GM19468 (cell line): ENCODE measurements around the gene DNM2.
A peak's percentile ranks its signal among the peaks of the same experiment; 100 is the strongest.
"Not testable (repeated sequence)": the region's sequence is repeated elsewhere in the genome, so short reads cannot be mapped to it uniquely, and the experiment has no call there.

Experiments
- ATAC-seq: cut with Tn5 transposase; IDR thresholded peaks from one replicate; pipeline ENCODE4 v1.9.1; 2021; ENCODE audit warnings: mild to moderate bottlenecking, moderate library complexity, moderate number of reproducible peaks; ENCODE audit not compliant: unreplicated experiment; ENCODE audit errors: extremely low read depth

DNM2 gene

DNA sequence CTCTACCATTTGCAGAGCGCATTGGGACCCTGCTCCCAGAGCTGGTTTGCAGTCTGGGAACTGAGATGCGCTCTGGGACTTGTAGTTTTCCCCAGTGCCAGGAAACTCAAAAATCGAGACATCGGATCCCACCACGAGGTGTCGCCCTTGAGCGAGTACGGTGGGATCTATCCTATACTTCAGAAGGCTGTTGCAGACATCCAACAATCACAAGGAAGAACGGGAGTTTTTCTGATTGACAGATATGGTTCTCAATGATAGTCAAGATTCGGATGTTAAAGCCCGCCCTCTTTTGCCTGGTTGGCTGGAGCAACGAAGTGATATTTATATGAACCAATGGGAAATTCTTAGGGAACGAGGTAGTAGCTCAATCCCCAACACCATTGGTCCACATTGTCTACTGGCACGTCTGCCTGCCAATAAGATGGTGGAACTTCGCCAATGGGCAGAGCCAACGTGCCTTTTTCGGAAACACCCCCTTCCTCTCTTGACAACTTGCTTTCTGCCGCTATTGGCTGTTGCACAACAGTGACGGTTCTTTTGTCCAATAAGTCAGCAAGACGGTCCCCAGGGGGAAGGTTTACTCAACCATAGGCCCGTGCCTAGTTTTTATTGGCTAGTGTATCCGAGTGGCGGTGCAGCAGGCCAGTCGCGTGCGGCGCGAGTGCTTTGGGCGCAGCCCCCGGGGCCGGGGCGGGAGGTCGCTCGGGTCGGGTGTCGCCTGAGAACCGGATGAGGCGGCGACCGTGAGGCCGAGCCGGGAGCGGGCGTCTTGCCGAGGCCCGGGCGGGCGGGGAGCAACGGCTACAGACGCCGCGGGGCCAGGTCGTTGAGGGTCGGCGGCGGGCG lies at the start of gene DNM2:
TSS of gene DNM2 (plus strand) at position 724 of the 849 bp plus-strand sequence. CDS start 164 bp downstream, outside the sequence.
- peak; percentile 79 for ATAC-seq

DNA sequence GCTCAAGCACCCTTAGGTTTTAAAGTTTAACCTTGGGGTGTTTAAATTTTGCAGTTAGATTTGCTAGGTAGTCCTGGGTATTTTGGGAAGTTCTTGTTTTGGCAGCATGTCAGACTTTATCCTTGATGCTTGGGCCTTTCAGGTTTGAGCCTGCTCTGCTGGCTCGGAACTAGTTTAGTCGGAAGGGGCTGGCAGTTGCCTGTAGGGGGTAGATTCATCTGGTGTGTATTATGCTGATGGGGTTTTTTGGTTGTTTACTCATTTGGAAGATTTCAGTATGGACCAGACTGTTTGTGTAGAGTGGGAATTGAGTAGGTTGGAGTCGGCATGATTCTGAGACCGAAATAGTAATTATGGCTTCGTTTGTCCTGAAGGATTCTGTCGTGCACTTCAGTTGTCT lies 48.6 kb upstream of the DNM2 start:
- no peak for ATAC-seq

GRCh38 chr19:10670182-10670581 lies 47.7 kb upstream of the DNM2 start:
- no peak for ATAC-seq

DNA sequence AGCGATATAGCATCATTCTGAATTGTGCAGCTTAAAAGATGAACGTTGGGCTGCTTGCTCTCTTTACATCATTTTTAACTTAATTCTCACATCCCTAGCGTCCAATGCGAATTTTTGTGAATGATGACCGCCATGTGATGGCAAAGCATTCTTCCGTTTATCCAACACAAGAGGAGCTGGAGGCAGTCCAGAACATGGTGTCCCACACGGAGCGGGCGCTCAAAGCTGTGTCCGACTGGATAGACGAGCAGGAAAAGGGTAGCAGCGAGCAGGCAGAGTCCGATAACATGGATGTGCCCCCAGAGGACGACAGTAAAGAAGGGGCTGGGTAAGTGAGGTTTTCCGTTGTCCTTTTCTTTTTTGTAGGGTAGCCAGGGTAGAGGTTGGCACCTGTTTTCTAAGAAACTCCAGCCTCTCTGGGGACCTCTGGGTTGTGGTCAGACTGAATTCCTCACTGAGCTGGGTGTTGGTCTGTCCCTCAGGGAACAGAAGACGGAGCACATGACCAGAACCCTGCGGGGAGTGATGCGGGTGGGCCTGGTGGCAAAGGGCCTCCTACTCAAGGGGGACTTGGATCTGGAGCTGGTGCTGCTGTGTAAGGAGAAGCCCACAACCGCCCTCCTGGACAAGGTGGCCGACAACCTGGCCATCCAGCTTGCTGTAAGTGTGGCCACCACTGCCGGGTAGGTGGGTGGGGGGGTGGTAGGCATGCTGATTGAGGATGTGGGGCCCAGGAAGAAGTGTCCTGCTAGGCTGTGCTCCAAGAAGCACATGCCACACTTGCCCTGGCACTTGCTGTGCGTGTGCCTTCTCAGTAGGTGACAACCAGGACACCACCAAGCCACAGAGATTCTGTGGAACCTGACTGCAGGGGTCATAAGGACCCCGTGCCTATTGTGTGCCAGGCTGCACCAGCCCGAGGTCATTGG lies 46.7 kb upstream of the DNM2 start:
- ATAC-seq: no peak

GRCh38 chr19:10671922-10672321 lies 46.0 kb upstream of the DNM2 start:
- ATAC-seq: not testable (repeated sequence)

DNA sequence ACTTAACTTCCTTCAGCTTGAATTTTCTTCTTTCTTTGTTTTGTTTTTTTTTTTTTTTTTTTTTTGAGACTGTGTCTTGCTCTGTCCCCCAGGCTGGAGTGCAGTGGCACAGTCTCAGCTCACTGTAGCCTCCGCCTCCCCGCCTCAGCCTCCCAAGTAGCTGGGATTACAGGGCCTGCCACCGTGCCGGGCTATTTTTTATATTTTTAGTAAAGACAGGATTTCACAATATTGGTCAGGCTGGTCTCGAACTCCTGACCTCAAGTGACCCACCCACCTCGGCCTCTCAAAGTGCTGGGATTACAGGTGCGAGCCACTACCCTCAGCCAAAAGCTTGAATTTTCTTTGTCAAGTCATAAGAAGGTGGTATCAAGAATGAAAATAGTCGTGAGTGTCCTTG lies 42.7 kb upstream of the DNM2 start:
- not testable (repeated sequence) for ATAC-seq

GRCh38 chr19:10677751-10678150 lies 40.1 kb upstream of the DNM2 start:
- ATAC-seq: no peak

- ATAC-seq: no peak
Measured at GRCh38 chr19:10678813-10679212, 39.1 kb upstream of the DNM2 start.

- no peak for ATAC-seq
Measured at GRCh38 chr19:10679743-10680142, 38.1 kb upstream of the DNM2 start.

DNA sequence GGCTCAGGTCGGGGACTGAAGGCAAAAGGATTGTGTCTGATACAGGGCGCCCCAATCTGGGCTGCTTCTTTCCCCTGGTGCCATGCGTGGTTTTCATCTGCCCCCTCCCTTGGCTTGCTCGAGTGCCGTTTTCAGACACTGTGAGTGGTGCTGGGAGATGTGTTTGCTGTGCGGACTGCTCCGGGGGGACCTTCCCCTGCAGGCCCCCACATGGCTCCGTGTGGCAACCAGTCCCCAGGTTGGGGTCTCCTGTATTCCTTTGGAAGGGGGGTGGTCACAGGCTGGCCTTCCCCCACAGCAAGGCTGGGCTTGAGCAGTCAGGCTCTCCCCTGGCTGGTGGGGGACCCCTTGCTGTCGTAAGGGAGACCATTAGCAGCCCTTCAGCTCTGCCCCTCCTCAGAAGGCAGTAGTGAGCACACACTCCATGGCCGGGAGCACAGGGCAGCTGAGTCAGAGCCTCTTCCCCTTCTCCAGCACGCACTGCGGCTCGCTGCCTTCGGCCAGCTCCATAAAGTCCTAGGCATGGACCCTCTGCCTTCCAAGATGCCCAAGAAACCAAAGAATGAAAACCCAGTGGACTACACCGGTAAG lies 37.2 kb upstream of the DNM2 start:
- no peak for ATAC-seq

DNA sequence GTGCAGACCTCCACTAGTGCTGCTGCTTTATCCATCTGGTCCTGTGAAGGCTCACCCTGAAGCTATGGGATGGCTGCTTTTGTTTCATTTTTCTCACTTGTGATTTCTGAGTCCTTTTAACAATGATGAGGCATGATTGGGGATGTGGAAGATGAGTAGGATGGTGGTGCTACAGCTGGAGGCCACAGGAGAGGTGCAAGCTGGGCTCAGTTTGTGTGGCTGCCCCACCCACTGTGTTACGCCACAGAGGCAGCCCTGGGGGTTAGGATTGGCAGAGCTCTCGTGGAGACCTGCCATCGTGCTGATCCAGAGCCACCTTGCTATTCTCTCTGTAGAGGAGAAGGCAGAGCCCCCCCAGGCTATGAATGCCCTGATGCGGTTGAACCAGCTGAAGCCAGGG lies 36.2 kb upstream of the DNM2 start:
- no peak for ATAC-seq

- ATAC-seq: no peak
Measured at GRCh38 chr19:10682397-10683063, 35.3 kb upstream of the DNM2 start.

- no peak for ATAC-seq
Measured at GRCh38 chr19:10683064-10683426, 34.8 kb upstream of the DNM2 start.

DNA sequence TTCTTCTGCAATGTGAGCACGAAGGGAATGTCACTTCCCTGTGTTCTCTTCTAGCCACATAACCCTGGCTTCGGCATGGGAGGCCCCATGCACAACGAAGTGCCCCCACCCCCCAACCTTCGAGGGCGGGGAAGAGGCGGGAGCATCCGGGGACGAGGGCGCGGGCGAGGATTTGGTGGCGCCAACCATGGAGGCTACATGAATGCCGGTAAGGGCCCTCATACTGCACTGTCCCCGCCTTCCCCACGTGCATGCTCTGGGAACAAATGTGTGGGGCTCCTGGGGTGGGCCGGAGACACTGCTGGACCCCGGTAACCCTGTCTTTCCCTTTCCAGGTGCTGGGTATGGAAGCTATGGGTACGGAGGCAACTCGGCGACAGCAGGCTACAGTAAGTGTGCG lies 34.3 kb upstream of the DNM2 start:
- no peak for ATAC-seq

GRCh38 chr19:10685210-10685609 lies 32.7 kb upstream of the DNM2 start:
- no peak for ATAC-seq

DNA sequence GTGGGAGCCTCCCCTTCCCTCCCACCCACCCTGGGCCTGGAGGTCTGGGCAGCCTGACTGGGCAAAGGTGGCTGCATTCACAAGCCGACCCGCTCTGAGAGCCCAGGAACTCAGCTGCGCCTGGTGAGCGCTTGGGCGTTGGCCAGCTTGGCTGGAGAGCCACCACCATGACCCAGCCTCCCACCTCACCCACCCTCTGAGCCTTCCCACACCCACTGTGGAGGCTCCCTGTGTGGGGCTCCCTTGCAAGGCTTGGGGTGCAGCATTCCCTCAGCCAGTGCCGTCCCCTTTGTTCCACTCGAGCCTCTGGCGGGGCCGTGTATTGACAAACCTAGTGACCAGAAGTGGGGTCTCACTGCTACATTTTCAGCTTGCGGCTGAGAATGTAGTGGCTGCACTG lies 31.7 kb upstream of the DNM2 start:
- ATAC-seq: no peak

- ATAC-seq: no peak
Measured at GRCh38 chr19:10686661-10687517, 31.0 kb upstream of the DNM2 start.

DNA sequence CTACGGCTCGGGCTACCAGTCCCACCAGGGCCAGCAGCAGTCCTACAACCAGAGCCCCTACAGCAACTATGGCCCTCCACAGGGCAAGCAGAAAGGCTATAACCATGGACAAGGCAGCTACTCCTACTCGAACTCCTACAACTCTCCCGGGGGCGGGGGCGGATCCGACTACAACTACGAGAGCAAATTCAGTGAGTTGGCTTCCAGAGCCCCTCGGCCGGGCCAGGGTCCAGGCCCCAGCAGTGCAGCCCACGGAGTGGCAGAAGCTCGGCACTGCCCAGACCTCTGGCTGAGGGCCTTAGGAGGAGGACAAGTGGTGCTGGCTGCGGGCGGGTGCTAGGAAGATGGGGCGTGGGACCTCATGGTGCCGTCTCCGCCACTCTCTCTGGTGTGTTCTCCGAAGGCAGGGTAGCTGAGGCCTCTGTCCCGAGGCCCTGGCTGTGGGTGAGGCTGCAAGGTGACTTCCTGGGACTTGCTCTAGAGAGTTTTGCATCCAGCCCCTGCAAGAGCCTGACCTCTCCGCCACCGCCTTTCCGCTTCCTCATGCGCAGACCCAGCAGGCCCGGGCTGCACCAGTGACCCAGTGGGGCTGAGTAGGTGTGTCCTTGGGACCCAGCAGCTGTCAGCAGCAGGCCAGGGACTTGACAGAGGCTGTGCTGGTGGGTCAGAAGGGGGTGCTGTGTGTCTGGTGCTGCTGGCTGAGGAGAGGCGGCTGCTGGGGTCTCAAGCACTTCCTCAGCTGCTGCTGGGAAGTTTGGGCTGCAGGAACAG lies 30.2 kb upstream of the DNM2 start:
- no peak for ATAC-seq
